H1 (cell line): ENCODE data around the gene NFASC. TPM values are rescaled to one million over a fixed set of nuclear protein-coding genes. Genes with fewer than 3 reads are reported as not detected.

Source experiments
- CTCF ChIA-PET: fragments of 300-600 bp; sonication (Branson Sonifier 250); formaldehyde crosslinking; loops from one replicate; lab custom pipeline; 2021; ENCODE audit not compliant: partially characterized antibody; lab: Charles Lee
- POLR2A ChIA-PET: fragments of 300-600 bp; sonication (Branson Sonifier 250); formaldehyde crosslinking; loops from one replicate; lab custom pipeline; 2021; ENCODE audit warnings: inconsistent platforms; ENCODE audit not compliant: partially characterized antibody; lab: Charles Lee
- DNase-seq, 2 experiments: peaks; one replicate each; pipeline versions ENCODE4 v3.0.0 to v3.0.0-alpha.2; 2010 to 2022; ENCODE audit warnings: low spot score in 2 of 2, low read depth in 1 of 2, mixed read lengths in 1 of 2
- FAIRE-seq: peaks from 2 replicates; lab custom pipeline; 2011; peaks lifted over from hg19 to GRCh38; lab: Jason Lieb, UNC
- H2AFZ ChIP-seq: 2 replicates; pipeline ENCODE4 v1.8.1; 2012; ENCODE audit warnings: low read length, inconsistent platforms
- H2AK5ac ChIP-seq: 2 replicates; pipeline ENCODE4 v1.6.1; 2013; ENCODE audit warnings: low read depth, low read length
- H2BK120ac ChIP-seq: replicated peaks from 2 replicates; pipeline ENCODE3; 2013; ENCODE audit warnings: low read depth, low read length, inconsistent platforms
- H2BK12ac ChIP-seq: 2 replicates; pipeline ENCODE4 v1.6.1; 2013; ENCODE audit warnings: low read depth, low read length
- H2BK15ac ChIP-seq: 2 replicates; pipeline ENCODE4 v1.6.1; 2013; ENCODE audit warnings: low read length
- H2BK20ac ChIP-seq: 2 replicates; pipeline ENCODE4 v1.6.1; 2013; ENCODE audit warnings: low read length
- H2BK5ac ChIP-seq: 2 replicates; pipeline ENCODE4 v1.6.1; 2013; ENCODE audit warnings: low read depth, low read length
- H3K14ac ChIP-seq: 2 replicates; pipeline ENCODE4 v1.6.1; 2013; ENCODE audit warnings: inconsistent platforms; ENCODE audit not compliant: insufficient read length
- H3K18ac ChIP-seq: 2 replicates; pipeline ENCODE4 v1.6.1; 2013; ENCODE audit warnings: low read length; ENCODE audit errors: extremely low read depth
- H3K23ac ChIP-seq: 2 replicates; pipeline ENCODE4 v1.6.1; 2013; ENCODE audit warnings: inconsistent platforms; ENCODE audit not compliant: insufficient read length
- H3K23me2 ChIP-seq: 2 replicates; pipeline ENCODE4 v1.6.1; 2013; ENCODE audit warnings: low read depth, low read length
- H3K27ac ChIP-seq: 2 replicates; pipeline ENCODE4 v1.6.1; 2011; ENCODE audit warnings: low read depth, low read length, inconsistent platforms
- H3K27me3 ChIP-seq, 4 experiments: replicated peaks in 1 of 4; 1 replicate in 1 of 4; 2 replicates in 3 of 4; pipeline versions ENCODE4 v1.6.1 to v1.8.1; 2011 to 2013; ENCODE audit warnings: low read length in 3 of 4, mild to moderate bottlenecking in 3 of 4, inconsistent platforms in 2 of 4, mixed read lengths in 2 of 4, moderate library complexity in 1 of 4; ENCODE audit not compliant: control insufficient read depth in 3 of 4, insufficient read depth in 3 of 4; ENCODE audit errors: extremely low read depth in 1 of 4
- H3K36me3 ChIP-seq, 4 experiments: 2 replicates each; pipeline versions ENCODE4 v1.6.1 to v1.8.1; 2011 to 2013; ENCODE audit warnings: mild to moderate bottlenecking in 4 of 4, low read length in 3 of 4, moderate library complexity in 2 of 4, control low read depth in 1 of 4, inconsistent platforms in 1 of 4; ENCODE audit not compliant: insufficient read depth in 4 of 4, control insufficient read depth in 2 of 4
- H3K4ac ChIP-seq: replicated peaks from 2 replicates; pipeline ENCODE3; 2013; ENCODE audit warnings: low read length, low read depth, mixed read lengths, inconsistent platforms; ENCODE audit not compliant: insufficient read length
- H3K4me1 ChIP-seq, 4 experiments: replicated peaks in 1 of 4; 1 replicate in 1 of 4; 2 replicates in 3 of 4; pipeline versions ENCODE4 v1.6.1 to v1.8.1; 2011 to 2013; ENCODE audit warnings: low read length in 3 of 4, inconsistent platforms in 2 of 4, mixed read lengths in 1 of 4; ENCODE audit not compliant: insufficient read depth in 4 of 4, control insufficient read depth in 3 of 4
- H3K4me2 ChIP-seq, 2 experiments: 2 replicates each; pipeline versions ENCODE4 v1.6.1 to v1.8.1; 2011 to 2013; ENCODE audit warnings: low read depth in 2 of 2, low read length in 2 of 2, control low read depth in 1 of 2, inconsistent platforms in 1 of 2, mild to moderate bottlenecking in 1 of 2; ENCODE audit not compliant: insufficient read depth in 1 of 2
- H3K4me3 ChIP-seq, 4 experiments: fragments of 200-600, 300-600 bp in 1 of 4; sonication (generic), shearing (Covaris generic), sonication (Bioruptor Twin) in 1 of 4; 2 replicates each; pipeline versions ENCODE4 v1.5.1 to v1.8.1; 2011 to 2016; ENCODE audit warnings: low read length in 4 of 4, low read depth in 3 of 4, control low read depth in 2 of 4, inconsistent platforms in 2 of 4, mild to moderate bottlenecking in 2 of 4, mixed read lengths in 1 of 4, moderate library complexity in 1 of 4; ENCODE audit not compliant: insufficient read depth in 2 of 4; ENCODE audit errors: extremely low read depth in 1 of 4
- H3K56ac ChIP-seq: replicated peaks from 2 replicates; pipeline ENCODE3; 2013; ENCODE audit warnings: low read depth, mild to moderate bottlenecking, mixed read lengths, low read length, inconsistent platforms; ENCODE audit not compliant: insufficient read length
- H3K79me1 ChIP-seq: 2 replicates; pipeline ENCODE4 v1.6.1; 2013; ENCODE audit warnings: low read depth, low read length, control low read depth
- H3K79me2 ChIP-seq, 2 experiments: 2 replicates each; pipeline versions ENCODE4 v1.6.1 to v1.8.1; 2012 to 2013; ENCODE audit warnings: low read length in 2 of 2, mild to moderate bottlenecking in 2 of 2, inconsistent platforms in 1 of 2; ENCODE audit not compliant: insufficient read depth in 2 of 2, control insufficient read depth in 1 of 2
- H3K9ac ChIP-seq, 4 experiments: replicated peaks in 1 of 4; 1 replicate in 1 of 4; 2 replicates in 3 of 4; pipeline versions ENCODE4 v1.6.1 to v1.8.1; 2011 to 2013; ENCODE audit warnings: low read depth in 3 of 4, low read length in 3 of 4, control low read depth in 2 of 4, mild to moderate bottlenecking in 2 of 4, moderate library complexity in 2 of 4, inconsistent platforms in 1 of 4; ENCODE audit errors: extremely low read depth in 1 of 4
- H3K9me3 ChIP-seq, 2 experiments: 2 replicates each; pipeline versions ENCODE4 v1.6.1 to v1.8.1; 2012 to 2013; ENCODE audit warnings: mild to moderate bottlenecking in 2 of 2, moderate library complexity in 2 of 2, control low read depth in 1 of 2, inconsistent platforms in 1 of 2, low read depth in 1 of 2, low read length in 1 of 2, mixed read lengths in 1 of 2; ENCODE audit not compliant: insufficient read depth in 2 of 2
- H4K20me1 ChIP-seq, 2 experiments: replicated peaks in 1 of 2; 2 replicates each; pipeline versions ENCODE3 to v1.8.1; 2011 to 2013; ENCODE audit warnings: inconsistent platforms in 2 of 2, low read length in 2 of 2, mild to moderate bottlenecking in 1 of 2; ENCODE audit not compliant: insufficient read depth in 2 of 2, control insufficient read depth in 1 of 2
- H4K5ac ChIP-seq: 2 replicates; pipeline ENCODE4 v1.6.1; 2013; ENCODE audit warnings: low read length, low read depth, mixed read lengths, inconsistent platforms; ENCODE audit not compliant: insufficient read length
- H4K8ac ChIP-seq: 2 replicates; pipeline ENCODE4 v1.8.0; 2013; ENCODE audit warnings: mild to moderate bottlenecking, moderate library complexity, low read length, inconsistent platforms; ENCODE audit not compliant: insufficient read depth; ENCODE audit errors: extremely low read depth
- H4K91ac ChIP-seq: replicated peaks from 2 replicates; pipeline ENCODE3; 2013; ENCODE audit warnings: low read length, mixed read lengths, inconsistent platforms; ENCODE audit not compliant: insufficient read length
- ATF3 ChIP-seq: IDR thresholded peaks from 2 replicates; pipeline ENCODE4 v1.6.1; 2011; ENCODE audit warnings: low read depth, mild to moderate bottlenecking, low read length; ENCODE audit not compliant: insufficient read depth
- BRCA1 ChIP-seq: IDR thresholded peaks from 2 replicates; pipeline ENCODE4 v1.6.1; 2012; ENCODE audit warnings: low read depth, low read length, improper control_type of control experiment
- EGR1 ChIP-seq: IDR thresholded peaks from 2 replicates; pipeline ENCODE4 v1.6.1; 2011; ENCODE audit warnings: low read depth, low read length, borderline replicate concordance
- RBBP5 ChIP-seq: IDR thresholded peaks from 2 replicates; pipeline ENCODE4 v1.7.1; 2012; ENCODE audit warnings: low read depth, mild to moderate bottlenecking, inconsistent platforms, low read length, moderate library complexity, borderline replicate concordance
- SRF ChIP-seq: IDR thresholded peaks from 2 replicates; pipeline ENCODE4 v1.6.1; 2011; ENCODE audit warnings: mild to moderate bottlenecking, low read depth, low read length, moderate library complexity
- WGBS, 2 experiments: shearing (Covaris generic) in 1 of 2; methylation state at CpG; one replicate each; pipeline versions ENCODE4 v1.1.6 to v1.1.7; 2013 to 2015; ENCODE audit warnings: low lambda C conversion rate in 2 of 2, mixed read lengths in 2 of 2, inconsistent platforms in 1 of 2, low coverage in 1 of 2, missing lambda C conversion rate in 1 of 2; ENCODE audit not compliant: insufficient replicate concordance in 2 of 2, insufficient coverage in 1 of 2, insufficient read length in 1 of 2; ENCODE audit errors: extremely low coverage in 1 of 2, missing lambda C conversion rate in 1 of 2; 5-methylcytosine and 5-hydroxymethylcytosine counted together
- polyA plus RNA-seq, 7 experiments: library from polyadenylated mRNA; depleted of rRNA in 3 of 7; stranded (reverse) in 5 of 7; unstranded in 2 of 7; fragments of >200 nt in 5 of 7; fragments of 200-250 nt in 2 of 7; gene quantifications; 1 replicate in 5 of 7; 2 replicates in 1 of 7; 4 replicates in 1 of 7; pipeline versions ENCODE4 v1.2.1 to v1.2.3, GENCODE V29; 2011 to 2013; ENCODE audit warnings: missing spikeins in 2 of 7, mixed read lengths in 2 of 7
- total RNA-seq: library from RNA; stranded (reverse); fragmentation: NEBNext Ultra II Directional; extraction: Animal tissue kit (Norgen Biotek cat#: 25700); gene quantifications from 2 replicates; pipeline ENCODE4 v1.2.1, GENCODE V29; 2021

NFASC gene
- total and polyA plus RNA-seq, 2 of the 8 experiments (the other 6 are each of a cell fraction or from before 2014, with no cell fraction given), result 5.0 to 15.2 TPM

GRCh38 chr1:204873176-204873575, 2.5 kb downstream of the NFASC start:
- ChIA-PET POLR2A (no interaction called here), CTCF (interaction anchor here (0.7 to 2.4 kb wide), 2 partner anchors 67 to 69 kb away, joined by 3 to 9 read pairs; no protein-coding TSS in a partner anchor)
- no peak for TF ChIP-seq SRF
- no peak for TF ChIP-seq RBBP5
- TF ChIP-seq EGR1, result no peak
- TF ChIP-seq ATF3, result no peak
- TF ChIP-seq BRCA1, result no peak
- Histone ChIP-seq H3K18ac (no peak overlapping the region), H2BK5ac (no peak overlapping the region), H3K14ac (no peak overlapping the region), H3K23ac (no peak overlapping the region), H2AK5ac (no peak overlapping the region), H3K4ac (no peak overlapping the region), H2BK120ac (no peak overlapping the region), H3K9me3 (no peaks in the 10 kb centered on the region), H4K20me1 (no peaks in the 10 kb centered on the region), H4K91ac (no peak overlapping the region), H3K79me2 (no peaks in the 10 kb centered on the region), H2BK12ac (no peak overlapping the region), H3K4me2 (no peak overlapping the region), H3K27ac (no peak overlapping the region), H3K23me2 (no peaks in the 10 kb centered on the region), H3K79me1 (peaks cover 4% of the 10 kb centered on the region; the same call in 1 of the 2 replicates), H2AFZ (no peak overlapping the region), H3K27me3 (no peaks in the 10 kb centered on the region), H2BK20ac (no peak overlapping the region), H4K8ac (no peak overlapping the region), H3K4me3 (no peak overlapping the region), H3K56ac (no peak overlapping the region), H3K36me3 (no peaks in the 10 kb centered on the region), H3K9ac (no peak overlapping the region), H3K4me1 (peaks cover 0 to 15% (median 0%) of the 10 kb centered on the region in 4 experiments; a peak in 4 of 7 replicates), H4K5ac (no peak overlapping the region), H2BK15ac (no peak overlapping the region)
- FAIRE-seq (no peak), DNase-seq (no peak)
- WGBS, 2 experiments, result 89% methylated on average over 2 of the region's 2 CpGs; no CpG with 5 or more reads in 1 of the 2 experiments
